ENCODE data around the gene PRKCZ. TPM values are rescaled to one million over a fixed set of nuclear protein-coding genes. Genes with fewer than 3 reads are reported as not detected.

PRKCZ gene
- total RNA-seq, 1 experiment from 2014 or later: 1.6 TPM

DNA sequence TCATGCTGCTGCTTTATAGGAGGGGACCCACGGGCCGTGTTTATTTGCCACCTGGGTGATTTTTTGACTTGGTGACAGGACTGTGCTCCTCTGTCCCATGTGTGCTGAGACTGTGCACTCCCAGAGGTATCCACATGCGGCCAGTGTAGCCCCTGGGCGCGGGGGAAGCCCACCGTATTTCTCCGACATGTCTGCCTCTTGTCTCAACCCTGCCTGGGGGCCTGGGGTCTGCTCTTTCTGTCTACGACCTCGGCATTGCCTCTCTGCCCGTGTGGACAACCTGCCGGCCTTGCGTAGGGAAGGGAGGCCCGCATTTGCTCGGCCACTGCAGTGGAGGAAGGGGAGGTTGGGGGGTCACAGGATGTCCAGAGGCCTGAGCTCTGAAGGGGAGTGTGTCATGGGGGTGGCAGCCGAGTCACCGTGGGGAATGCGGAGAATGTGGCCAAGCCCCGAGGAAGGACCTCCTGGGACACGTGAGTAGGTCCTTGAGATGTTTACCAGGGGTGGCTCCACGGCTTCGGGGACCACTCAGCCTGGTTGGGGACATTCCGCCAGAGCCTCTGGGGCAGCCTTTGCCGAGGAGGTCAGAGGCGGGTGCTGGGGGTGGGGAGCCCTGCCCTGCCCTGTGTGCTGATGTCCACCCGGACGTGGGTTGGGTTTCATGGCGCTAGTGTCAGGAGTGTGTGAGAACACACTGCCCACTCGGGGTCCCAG is 11.0 kb downstream of the PRKCZ start:
- no peak for DNase-seq (ENCODE audit: low spot score)

DNA sequence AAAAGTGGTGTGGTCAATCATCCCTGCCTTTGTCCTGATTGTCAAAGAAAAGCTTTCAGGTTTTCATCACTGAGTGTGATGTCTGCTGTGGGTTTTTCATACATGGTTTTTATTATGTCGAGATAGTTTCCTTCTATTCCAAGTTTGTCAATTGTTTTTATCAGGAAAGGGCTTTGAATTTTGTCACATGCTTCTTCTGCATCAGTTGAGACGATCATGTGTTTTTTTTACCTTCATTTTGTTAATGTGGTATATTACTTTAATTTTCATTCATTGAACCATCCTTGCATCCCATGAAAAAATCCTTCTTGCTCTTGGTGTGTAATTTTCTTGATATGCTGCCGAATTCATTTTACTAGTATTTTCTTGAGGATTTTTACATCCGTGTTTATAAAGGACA is 15.5 kb downstream of the PRKCZ start:
- no peak for DNase-seq (ENCODE audit: low spot score)

DNA sequence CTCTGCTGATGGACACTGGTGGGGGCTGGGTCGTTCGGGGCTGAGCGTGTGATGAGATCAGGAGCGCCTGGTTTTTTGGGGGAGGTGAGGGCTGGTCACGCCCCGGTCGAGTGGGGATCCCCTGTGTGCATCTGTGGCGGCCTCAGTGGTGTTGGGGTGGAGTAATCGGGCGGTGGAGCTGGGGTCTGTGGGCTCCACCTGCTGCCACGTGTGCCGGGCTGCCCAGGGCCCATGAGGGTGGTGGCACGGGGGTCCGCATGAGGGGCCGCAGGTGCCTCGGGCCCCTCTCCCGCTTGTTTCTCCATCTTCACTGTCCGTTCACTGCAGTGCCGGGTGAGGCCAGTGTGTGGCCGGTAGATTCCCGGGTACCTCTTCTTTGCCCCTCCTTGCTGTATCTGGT is 17.2 kb downstream of the PRKCZ start:
- DNase-seq (ENCODE audit: low spot score): no peak

DNA sequence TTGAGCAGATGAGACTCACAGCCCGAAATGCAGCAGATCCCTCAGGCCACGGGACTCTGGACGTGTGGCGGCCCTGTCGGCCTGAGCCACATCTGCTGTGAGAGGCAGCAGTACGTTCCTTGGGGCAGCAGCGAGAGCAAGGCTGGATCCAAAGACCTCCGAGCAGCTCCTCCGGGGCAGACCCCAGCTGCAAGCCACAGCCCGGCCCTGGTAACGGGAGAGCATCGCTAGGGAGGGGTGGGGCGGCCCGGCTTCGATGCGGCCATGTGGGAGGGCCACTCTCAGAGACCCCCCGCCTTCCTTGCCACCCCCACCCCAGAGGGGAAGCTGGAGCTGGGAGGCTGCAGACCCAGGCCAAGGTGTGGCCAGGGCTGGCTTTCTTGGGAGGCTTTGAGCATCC is 17.8 kb downstream of the PRKCZ start:
- no peak for DNase-seq (ENCODE audit: low spot score)

DNA sequence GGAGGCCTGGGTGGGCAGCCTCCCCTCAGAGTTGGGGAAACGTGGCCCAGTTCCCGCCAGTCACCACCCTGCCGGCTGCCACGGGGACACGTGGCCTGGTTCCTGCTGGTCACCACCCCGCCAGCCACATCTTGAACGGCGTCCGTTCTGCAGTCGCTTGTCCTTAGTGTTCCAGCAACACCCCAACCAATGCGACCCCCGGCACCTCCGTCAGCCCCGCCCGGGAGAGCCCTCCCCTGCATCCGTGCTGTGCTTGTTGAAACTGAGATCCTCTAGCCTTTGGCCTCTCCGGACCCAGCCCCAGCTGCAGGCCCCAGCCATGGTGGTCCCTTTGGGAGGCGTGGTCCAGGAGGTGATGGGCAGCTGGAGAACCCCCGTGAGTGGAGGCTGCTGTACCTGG is 18.7 kb downstream of the PRKCZ start:
- DNase-seq (ENCODE audit: low spot score): no peak

DNA sequence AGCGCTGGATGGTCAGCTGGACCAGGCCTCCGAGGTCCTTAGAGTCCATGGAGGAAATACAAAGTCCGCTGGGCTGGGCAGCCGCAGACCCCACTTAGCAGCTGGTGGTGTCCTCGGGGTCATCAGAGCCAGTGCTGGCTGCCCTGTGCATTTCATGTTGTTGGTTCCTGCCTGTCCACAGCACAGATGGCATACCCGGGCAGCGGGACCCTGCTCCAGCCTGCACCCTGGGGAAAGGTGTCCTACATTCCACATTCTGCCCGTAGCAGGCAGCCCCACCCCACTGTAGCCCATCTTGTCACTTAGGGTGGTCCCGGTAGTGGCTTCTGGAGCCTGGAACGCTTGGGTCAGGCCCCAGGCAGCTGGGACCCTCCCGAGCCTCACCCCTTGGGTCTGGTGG is 19.8 kb downstream of the PRKCZ start:
- no peak for DNase-seq (ENCODE audit: low spot score)

DNA sequence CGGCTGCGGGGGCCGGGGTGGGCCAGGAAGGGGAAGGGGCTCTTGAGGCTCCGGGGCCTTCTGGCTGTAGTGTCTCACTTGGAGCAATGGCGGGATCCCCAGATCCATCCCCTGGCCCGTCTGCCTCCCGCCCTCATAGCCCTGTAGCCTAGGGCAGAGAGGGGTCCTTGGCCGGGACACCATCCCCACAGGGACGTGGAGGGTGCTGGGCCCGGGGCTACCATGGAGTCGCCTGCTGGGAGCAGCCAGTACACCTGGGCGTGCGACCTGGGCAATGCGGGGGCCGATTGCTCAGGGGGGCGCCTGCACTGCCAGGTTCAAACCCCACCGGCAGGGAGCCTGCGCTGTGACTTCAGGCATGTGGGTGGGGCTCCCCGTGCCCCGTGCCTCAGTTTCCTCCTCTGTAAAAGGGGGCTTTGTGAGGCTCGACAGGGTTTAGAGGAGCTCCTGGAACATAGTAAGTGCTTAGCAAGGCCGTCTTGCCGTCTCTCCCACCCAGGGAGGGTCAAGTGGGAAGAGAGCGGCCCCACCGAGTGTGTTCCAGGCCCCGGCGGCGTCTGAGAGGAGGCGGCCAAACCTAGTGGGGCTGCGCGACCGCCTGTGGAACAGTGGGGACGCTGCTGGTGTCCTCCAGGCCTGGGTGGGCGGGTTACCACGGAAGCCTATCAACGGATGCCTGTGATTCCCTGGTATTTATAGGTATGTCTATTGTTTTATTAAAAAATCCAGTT is 20.8 kb downstream of the PRKCZ start:
- no peak for DNase-seq (ENCODE audit: low spot score)

DNA sequence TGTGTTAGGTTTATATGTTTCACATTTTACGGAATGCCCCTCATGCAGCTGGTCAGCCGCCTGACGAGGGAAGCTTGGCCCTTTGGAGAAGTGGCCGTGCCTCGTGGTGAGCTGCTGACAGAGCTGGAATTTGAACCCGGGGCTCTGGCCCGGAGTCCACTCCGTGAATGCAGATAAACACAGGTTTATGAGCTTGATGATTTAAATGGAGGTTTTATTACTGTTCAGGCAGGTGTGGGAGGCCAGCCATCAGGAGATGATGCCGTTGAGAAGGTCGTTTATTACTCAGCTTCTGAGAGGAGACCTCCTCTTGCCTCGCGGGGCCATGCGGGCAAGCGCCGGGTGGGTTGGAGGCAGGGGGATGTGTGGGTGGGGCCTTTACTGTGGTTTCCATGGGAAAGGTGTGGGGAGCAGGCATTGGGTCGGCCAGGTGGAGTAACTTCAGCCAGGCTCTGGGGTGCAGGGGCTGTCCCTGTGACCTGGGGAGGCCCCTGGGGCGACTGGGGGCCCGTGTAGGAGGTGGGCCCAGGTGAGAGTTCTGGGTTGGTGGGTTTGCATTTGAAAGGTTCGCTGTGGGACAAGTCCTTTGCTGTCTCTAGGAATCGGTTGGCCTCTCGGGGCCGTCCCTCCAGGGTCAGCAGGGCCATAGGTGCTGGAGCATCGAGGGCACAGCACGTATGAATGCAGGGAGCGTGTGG is 22.0 kb downstream of the PRKCZ start:
- DNase-seq (ENCODE audit: low spot score): no peak

DNA sequence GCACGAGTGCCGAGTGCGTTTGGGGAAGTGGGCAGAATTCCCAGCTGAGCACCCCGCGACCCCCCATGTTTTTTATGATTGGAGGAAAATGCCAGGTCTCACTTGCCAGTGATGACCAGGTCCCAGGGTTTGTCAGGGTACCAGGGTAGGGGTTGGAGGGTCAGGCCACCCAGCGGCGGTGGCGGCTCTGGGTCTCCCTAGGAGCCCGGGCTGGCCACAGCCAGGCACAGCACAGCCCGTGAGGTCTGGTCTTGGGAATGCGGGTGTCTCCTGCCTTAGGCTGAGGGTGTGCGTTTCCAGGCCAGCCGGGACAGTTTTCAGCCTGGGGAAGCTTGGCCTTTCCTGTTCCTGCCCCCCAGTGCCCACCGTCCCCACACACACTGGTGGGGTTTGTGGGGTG is 22.7 kb downstream of the PRKCZ start:
- DNase-seq (ENCODE audit: low spot score): no peak

DNA sequence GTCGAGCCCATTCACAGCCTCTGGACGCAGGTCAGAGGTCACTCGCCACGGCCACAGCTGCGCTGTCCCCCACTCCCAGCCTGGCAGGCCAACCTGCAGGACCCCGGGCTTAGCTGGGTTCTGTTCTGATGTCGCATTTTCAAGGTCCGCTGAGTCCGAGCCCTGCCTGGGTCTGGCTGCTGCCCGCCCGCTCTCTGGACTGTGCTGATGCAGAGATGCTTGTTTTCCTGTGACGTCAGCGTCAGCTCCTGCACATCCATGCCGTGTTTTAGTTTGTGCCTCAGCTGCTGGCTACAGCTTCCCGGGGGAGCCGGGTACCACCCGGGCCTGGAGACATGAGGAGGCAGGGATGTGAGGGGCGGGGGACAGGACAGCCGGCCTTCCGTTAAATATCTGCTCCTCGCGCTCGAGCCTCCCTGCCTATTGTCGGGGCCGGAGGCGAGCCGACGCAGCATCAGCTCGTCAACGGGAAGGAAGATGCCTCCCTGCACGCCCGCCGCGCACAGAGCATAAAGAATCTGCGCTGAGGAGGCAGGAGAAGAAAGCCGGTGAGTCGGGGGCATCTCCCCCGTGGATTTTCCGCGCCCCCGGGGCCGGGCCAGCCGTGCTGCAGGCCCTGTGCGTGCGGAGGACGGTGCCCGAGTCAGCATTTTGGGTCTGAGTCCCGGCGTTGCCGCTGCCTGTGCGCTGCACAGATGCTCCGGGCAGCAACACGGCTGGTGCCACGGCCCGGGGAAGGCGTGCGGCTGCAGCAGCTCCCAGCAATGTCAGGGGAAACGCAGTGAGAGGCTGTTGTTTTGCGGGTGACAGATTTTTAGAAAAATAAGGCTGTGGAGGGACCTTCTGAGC is 23.4 kb downstream of the PRKCZ start:
- DNase-seq (ENCODE audit: low spot score): peak; percentile 13

DNA sequence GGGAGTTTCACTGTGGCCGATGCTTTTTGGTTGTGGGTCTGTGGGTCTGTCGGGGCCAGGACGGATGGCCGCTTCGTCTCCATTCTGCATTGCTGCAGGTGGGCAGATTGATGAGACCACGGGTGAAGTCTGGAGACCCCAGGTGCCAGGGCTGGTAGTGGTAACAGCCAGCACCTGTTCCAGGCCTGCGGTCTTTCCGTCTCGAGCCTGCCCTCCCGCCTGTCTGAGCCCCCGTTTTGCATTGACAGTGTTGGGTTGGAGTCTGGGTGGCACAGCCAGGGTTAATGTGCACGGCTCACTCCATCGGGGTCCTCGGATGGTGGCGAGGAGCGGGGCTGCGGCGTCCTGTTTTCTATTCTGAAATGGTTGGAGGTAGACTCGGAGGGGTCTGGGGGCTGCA is 24.2 kb downstream of the PRKCZ start:
- DNase-seq (ENCODE audit: low spot score): no peak

DNA sequence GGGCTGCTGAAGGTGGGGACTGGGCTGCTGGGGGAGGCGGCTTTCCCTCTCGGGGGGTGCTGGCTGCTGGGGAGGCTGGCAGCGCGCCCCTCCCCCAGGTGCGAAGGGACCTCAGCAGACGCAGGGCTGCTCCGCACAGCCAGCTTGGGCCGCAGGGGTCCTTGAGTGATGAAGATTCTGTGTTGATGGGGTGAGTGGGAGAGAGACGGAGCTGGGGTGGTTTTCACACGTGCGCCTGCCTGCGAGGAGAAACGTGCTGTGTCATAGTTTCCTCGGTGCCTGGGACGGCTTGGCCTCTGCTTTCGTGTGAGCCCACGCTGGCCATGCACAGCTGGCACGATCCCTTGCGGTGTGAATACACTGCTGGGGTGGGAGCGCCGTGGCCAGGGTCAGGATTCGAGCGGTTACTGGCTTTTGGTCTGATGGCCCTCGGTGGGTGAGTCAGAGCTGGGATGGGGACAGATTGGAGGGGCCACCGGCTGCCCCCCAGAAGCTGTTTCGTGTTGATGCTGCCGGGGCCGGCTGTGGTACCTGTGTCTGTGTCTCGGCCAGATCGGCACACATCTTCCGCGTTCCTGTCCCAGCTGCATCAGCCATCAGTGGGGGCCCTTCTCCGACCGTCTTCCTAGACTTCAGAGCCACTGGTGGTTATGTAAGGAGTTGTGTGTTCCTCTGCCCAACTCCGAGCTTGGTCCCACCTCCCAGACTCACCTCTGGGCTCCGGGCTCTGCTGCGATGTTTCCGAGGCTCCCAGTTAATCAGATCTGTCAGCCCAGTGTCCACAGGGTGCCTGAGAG is 24.9 kb downstream of the PRKCZ start:
- no peak for DNase-seq (ENCODE audit: low spot score)

DNA sequence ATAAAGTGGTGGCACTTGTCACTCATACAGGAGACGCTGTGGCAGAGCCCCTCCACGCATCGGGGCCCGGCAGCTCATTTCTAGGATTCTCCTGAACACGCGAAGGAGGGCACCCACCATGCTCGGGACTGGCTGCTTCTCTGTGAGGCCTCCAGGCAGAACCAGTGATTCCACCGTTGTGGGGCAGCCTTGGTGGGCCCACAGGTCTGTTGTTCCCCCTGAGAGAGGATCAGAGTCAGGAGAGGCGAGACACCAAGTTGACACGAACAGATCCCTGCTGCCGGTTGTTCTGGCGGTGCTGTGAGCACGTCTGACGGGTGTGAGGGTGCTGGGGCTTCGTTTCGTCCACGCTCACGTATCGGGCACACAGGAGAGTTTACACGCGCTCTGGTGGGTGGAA is 26.6 kb downstream of the PRKCZ start:
- DNase-seq (ENCODE audit: low spot score): no peak

DNA sequence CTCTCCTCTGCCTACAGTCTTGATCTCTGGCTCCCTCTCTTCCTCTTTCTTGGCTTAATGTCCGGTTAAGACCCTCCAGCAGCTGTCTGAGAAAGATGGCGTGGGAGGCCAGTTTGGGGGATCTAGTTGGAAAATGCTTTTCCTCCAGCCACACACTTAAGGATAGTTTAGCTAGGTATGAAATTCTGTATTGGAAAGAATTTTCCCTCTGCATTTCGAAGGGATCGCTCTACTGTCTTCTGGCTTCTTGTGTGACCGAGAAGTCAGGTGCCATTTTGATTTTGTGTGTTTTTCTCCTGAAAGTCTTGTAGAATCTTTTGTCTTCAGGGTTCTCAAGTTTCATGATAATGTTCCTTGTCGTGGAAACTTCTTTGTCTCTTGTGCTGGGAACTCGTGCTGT is 28.0 kb downstream of the PRKCZ start:
- DNase-seq (ENCODE audit: low spot score): no peak

DNA sequence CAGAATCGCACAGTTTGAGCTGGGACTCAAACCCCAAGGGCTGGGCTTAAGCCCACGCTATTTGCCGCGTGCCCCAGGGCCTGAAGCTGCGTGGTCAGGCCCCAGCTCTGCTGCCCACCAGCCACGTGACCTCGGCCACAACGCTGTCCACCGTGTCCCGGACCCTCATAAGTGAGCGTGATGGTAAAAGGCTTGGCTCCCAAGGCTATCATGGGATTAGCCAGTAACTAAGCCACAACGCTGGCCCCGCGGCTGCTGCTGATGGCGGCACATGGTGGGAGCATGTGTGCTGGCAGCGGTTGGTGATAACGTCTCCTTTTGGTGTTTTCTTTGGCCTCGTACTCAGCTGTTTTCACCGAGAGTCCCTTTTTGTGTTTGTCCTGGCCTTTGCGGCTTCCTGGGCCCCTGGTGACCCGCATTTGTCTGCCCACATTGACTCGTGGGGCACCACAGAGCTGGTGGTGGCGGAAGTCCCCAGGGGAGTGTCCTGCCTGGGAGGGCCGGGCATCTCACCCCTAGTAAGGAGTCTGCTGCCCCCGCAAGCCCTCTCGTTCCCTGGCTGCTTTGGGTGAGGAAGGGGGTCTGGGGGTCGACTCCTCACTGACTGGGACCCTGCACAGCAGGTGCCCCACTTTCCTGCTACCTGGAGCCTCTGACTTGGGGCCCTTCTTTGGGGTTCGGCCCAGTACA is 29.3 kb downstream of the PRKCZ start:
- no peak for DNase-seq (ENCODE audit: low spot score)

DNA sequence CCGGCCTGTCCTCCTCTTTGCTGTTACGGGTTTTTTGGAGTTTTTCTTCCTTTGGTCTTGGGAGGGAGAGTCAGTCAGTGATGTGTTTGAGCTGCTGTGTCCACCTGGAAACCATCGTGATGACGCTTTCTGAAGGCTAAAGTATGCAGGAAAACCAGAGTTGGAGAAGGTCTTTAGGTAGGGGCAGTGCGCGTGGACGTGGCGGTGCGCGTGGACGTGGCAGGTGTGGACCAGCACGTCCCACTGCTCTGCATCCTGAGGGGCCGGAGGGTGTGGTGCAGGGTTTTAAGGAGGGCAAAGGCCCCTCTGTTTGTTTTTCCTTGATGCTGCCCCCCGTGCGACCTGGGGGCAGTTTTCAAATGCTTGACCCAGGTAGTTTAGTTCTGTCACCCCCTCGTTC is 29.9 kb downstream of the PRKCZ start:
- DNase-seq (ENCODE audit: low spot score): no peak

DNA sequence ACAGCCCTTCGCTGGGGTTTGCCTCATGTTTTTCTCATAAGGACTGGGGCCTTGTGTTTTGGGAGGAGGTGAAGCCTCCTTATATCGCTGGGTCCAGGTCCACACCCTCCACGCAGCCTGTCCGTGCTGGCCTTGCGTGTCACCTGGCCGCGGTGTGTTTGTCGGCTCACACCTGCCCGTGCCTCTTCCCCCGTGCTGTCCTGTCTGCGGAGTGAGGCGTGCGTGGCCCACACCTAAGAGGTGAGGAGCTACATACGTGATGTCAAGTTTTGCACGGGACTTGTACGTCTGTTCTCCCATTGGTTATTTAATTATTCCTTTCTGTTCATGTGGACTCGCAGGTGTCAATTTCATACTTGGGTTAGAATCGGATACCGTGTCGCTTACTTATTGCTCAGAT is 30.7 kb downstream of the PRKCZ start:
- DNase-seq (ENCODE audit: low spot score): no peak

DNA sequence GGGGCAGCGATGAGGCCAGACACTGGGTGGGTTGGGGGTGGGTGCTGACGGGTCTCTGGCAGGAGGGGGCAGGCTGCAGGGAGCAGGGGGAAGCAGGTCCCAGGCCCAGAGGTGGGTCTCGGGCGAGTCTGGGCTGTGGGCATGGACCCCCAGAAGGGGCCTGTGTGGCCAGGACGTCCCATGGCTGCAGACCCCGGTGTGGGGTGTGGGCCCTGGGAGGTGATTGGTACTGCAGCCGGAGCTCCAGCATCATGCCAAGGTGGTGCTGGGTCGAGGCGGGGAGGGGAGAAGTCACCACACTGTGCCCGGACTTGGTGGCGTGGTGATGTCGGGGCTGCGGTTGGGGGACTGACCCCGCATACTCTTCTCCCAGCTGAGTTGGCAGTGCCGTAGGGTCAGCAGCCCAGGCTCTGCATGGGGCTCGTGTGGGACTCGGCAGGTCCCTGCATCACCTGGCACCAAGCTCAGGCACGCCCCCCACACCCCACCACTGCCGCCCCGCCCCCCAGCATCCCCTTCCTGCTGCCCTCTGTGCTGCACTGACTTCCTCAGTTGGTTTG is 31.2 kb downstream of the PRKCZ start:
- no peak for DNase-seq (ENCODE audit: low spot score)

DNA sequence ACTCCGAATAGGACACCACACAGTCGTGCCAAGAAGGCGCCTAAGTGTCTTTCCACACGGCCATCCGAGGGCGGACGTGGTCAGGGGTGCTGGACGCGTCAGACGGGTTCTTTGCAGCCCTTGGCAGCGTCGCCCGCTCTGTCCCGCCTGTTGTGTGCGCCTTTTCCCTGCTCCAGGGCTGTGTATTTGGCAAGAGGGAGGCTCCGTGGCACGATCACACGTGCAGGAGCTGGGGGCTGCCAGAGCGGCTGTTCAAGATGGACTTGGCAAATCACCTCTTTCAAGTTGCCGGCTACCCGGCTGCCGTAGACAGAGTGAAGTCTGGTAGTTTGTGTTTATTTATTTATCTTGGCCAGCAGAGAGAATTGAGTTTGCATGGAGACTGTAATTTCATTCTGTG is 31.9 kb downstream of the PRKCZ start:
- DNase-seq (ENCODE audit: low spot score): no peak

DNA sequence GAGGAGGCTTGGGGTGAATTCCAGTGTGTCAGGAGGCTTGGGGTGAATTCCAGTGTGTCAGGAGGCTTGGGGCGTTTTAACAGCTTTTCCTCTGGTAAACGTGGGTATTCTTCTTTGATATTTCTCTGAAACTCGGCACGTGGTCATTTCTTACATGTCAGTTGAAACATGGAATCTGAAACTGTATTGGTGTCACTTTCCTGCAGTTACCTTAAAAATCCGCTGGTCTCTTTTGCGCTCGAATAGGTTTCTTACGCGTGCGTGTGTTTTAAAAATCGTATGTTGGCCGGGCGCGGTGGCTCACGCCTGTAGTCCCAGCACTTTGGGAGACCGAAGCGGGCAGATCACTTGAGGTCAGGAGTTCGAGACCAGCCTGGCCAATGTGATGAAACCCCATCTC is 33.5 kb downstream of the PRKCZ start:
- no peak for DNase-seq (ENCODE audit: low spot score)
